SK-N-SH treated with all-trans-retinoic acid at 6 μM for 48 hours (cell line): ENCODE data around the gene KCTD10.

Experiments
- ATAC-seq: fragments of 200-7000 bp; cut with Tn5 transposase; 3 replicates; pipeline ENCODE4 v1.9.1; 2020; ENCODE audit warnings: mild to moderate bottlenecking, moderate library complexity
- BACH2 ChIP-seq: fragments of 250-450 bp; sonication (Bioruptor Pico); IDR thresholded peaks from 2 replicates; pipeline ENCODE4 v1.9.0; 2021; ENCODE audit warnings: mild to moderate bottlenecking, borderline replicate concordance
- CREB5 ChIP-seq: fragments of 250-450 bp; sonication (Bioruptor Pico); IDR thresholded peaks from 2 replicates; pipeline ENCODE4 v1.5.1; 2020; ENCODE audit warnings: low read depth, mild to moderate bottlenecking, moderate library complexity
- CSDC2 ChIP-seq: fragments of 250-450 bp; sonication (Bioruptor Pico); IDR thresholded peaks from 2 replicates; pipeline ENCODE4 v1.5.0; 2020; ENCODE audit warnings: mild to moderate bottlenecking, moderate library complexity
- ESRRG ChIP-seq: fragments of 250-450 bp; sonication (Bioruptor Pico); IDR thresholded peaks from 2 replicates; pipeline ENCODE4 v1.6.1; 2021; ENCODE audit warnings: mild to moderate bottlenecking
- GLIS3 ChIP-seq: fragments of 250-450 bp; sonication (Bioruptor Pico); IDR thresholded peaks from 2 replicates; pipeline ENCODE4 v1.5.0; 2020; ENCODE audit warnings: mild to moderate bottlenecking, moderate library complexity
- ISL1 ChIP-seq: fragments of 250-450 bp; sonication (Bioruptor Pico); IDR thresholded peaks from 2 replicates; pipeline ENCODE4 v2.1.2; 2022; ENCODE audit warnings: mild to moderate bottlenecking, moderate library complexity
- OSR1 ChIP-seq: fragments of 250-450 bp; sonication (Bioruptor Pico); IDR thresholded peaks from 2 replicates; pipeline ENCODE4 v1.8.0; 2022; ENCODE audit warnings: moderate library complexity, mild to moderate bottlenecking, inconsistent platforms
- POU6F1 ChIP-seq: fragments of 250-450 bp; sonication (Bioruptor Pico); IDR thresholded peaks from 2 replicates; pipeline ENCODE4 v1.8.0; 2021; ENCODE audit warnings: low read depth, mild to moderate bottlenecking, moderate library complexity, borderline replicate concordance
- PPARA ChIP-seq: fragments of 250-450 bp; sonication (Bioruptor Pico); IDR thresholded peaks from 2 replicates; pipeline ENCODE4 v1.5.0; 2020; ENCODE audit warnings: mild to moderate bottlenecking, borderline replicate concordance
- RARB ChIP-seq: fragments of 250-450 bp; sonication (Bioruptor Pico); IDR thresholded peaks from 2 replicates; pipeline ENCODE4 v1.8.0; 2021; ENCODE audit warnings: mild to moderate bottlenecking, moderate library complexity
- SNAI2 ChIP-seq: fragments of 250-450 bp; sonication (Bioruptor Pico); IDR thresholded peaks from 2 replicates; pipeline ENCODE4 v1.5.0; 2020; ENCODE audit warnings: mild to moderate bottlenecking, moderate library complexity
- TCF4 ChIP-seq: fragments of 250-450 bp; sonication (Bioruptor Pico); IDR thresholded peaks from 2 replicates; pipeline ENCODE4 v1.8.0; 2021; ENCODE audit warnings: mild to moderate bottlenecking, moderate library complexity, borderline replicate concordance
- TOX ChIP-seq: fragments of 250-450 bp; sonication (Bioruptor Pico); IDR thresholded peaks from 2 replicates; pipeline ENCODE4 v1.8.0; 2021; ENCODE audit warnings: mild to moderate bottlenecking, moderate library complexity, borderline replicate concordance
- ZC3H10 ChIP-seq: fragments of 250-450 bp; sonication (Bioruptor Pico); IDR thresholded peaks from 2 replicates; pipeline ENCODE4 v1.5.1; 2021; ENCODE audit warnings: mild to moderate bottlenecking, moderate library complexity
- ZFP3 ChIP-seq: fragments of 250-450 bp; sonication (Bioruptor Pico); IDR thresholded peaks from 2 replicates; pipeline ENCODE4 v1.5.0; 2020; ENCODE audit warnings: mild to moderate bottlenecking, moderate library complexity
- ZFP30 ChIP-seq: fragments of 450-650 bp; formaldehyde crosslinking; IDR thresholded peaks from 2 replicates; pipeline ENCODE4 v1.5.0; 2022; ENCODE audit warnings: mild to moderate bottlenecking, moderate library complexity
- ZNF565 ChIP-seq: fragments of 450-650 bp; formaldehyde crosslinking; conservative IDR thresholded peaks from 2 replicates; pipeline ENCODE4 v1.5.0; 2020; ENCODE audit warnings: low read depth, mild to moderate bottlenecking, moderate library complexity
- ZNF70 ChIP-seq: fragments of 450-650 bp; formaldehyde crosslinking; IDR thresholded peaks from 2 replicates; pipeline ENCODE4 v1.5.0; 2020; ENCODE audit warnings: mild to moderate bottlenecking, moderate library complexity
- ZNF8 ChIP-seq: fragments of 450-650 bp; formaldehyde crosslinking; IDR thresholded peaks from 2 replicates; pipeline ENCODE4 v1.5.0; 2020; ENCODE audit warnings: mild to moderate bottlenecking, moderate library complexity
- TF ChIP-seq, protein P1 (sequence below): fragments of 250-450 bp; sonication (Bioruptor Pico); IDR thresholded peaks from 2 replicates; pipeline ENCODE4 v1.5.0; 2020; ENCODE audit warnings: mild to moderate bottlenecking, moderate library complexity
- TF ChIP-seq, protein P2 (sequence below): fragments of 250-450 bp; sonication (Bioruptor Pico); IDR thresholded peaks from 2 replicates; pipeline ENCODE4 v1.8.0; 2020; ENCODE audit warnings: mild to moderate bottlenecking, moderate library complexity, borderline replicate concordance

Gene KCTD10

GRCh38 chr12:109489016-109489954, 12.2 kb upstream of the KCTD10 start:
- ATAC-seq = no peak
- no peak for TF ChIP-seq ISL1 (CRISPR knock-in tag)
- TF ChIP-seq TOX (CRISPR knock-in tag) = no peak
- TF ChIP-seq OSR1 (CRISPR knock-in tag) = no peak
- TF ChIP-seq RARB (CRISPR knock-in tag) = no peak
- TF ChIP-seq SNAI2 (CRISPR knock-in tag) = no peak
- TF ChIP-seq GLIS3 (CRISPR knock-in tag) = no peak

DNA sequence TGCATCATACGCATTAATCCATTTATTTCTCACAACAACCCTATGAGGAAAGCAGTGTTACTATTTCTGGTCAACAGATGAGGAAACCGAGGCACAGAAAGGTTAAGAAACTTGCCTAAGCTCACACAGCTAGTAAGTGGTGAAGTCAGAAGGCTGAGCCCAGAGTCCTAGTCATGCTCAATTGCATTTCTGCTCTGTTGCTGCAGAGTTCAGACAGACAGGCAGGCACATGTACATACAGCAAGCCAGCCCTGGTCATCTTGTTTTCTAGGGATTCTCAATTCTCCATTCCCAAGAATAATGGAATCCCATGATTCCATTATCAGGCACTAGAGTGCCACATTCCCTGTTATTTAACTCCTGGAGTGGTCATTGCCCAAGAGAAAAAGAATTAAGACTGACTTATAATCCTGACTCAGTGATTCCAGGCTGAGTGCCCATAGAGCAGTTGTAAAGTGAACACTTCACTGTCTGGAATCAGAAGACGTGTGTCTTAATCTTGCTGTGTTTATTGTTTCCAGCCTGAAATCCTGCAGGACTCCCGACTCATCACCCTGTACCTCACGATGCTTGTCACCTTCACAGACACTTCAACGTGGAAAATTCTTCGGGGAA, 11.1 kb upstream of the KCTD10 start:
- no peak for ATAC-seq
- TF ChIP-seq TCF4 (CRISPR knock-in tag) = no peak
- no peak for TF ChIP-seq BACH2 (CRISPR knock-in tag)
- TF ChIP-seq ZNF8 (CRISPR knock-in tag) = no peak
- no peak for TF ChIP-seq CSDC2 (CRISPR knock-in tag)
- TF ChIP-seq ZNF565 (CRISPR knock-in tag) = no peak
- TF ChIP-seq, protein P1, sequence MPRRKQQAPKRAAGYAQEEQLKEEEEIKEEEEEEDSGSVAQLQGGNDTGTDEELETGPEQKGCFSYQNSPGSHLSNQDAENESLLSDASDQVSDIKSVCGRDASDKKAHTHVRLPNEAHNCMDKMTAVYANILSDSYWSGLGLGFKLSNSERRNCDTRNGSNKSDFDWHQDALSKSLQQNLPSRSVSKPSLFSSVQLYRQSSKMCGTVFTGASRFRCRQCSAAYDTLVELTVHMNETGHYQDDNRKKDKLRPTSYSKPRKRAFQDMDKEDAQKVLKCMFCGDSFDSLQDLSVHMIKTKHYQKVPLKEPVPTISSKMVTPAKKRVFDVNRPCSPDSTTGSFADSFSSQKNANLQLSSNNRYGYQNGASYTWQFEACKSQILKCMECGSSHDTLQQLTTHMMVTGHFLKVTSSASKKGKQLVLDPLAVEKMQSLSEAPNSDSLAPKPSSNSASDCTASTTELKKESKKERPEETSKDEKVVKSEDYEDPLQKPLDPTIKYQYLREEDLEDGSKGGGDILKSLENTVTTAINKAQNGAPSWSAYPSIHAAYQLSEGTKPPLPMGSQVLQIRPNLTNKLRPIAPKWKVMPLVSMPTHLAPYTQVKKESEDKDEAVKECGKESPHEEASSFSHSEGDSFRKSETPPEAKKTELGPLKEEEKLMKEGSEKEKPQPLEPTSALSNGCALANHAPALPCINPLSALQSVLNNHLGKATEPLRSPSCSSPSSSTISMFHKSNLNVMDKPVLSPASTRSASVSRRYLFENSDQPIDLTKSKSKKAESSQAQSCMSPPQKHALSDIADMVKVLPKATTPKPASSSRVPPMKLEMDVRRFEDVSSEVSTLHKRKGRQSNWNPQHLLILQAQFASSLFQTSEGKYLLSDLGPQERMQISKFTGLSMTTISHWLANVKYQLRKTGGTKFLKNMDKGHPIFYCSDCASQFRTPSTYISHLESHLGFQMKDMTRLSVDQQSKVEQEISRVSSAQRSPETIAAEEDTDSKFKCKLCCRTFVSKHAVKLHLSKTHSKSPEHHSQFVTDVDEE (CRISPR knock-in tag) = no peak
- TF ChIP-seq POU6F1 = no peak
- TF ChIP-seq TOX (CRISPR knock-in tag) = no peak
- TF ChIP-seq, all 23 proteins: peak for 0

DNA sequence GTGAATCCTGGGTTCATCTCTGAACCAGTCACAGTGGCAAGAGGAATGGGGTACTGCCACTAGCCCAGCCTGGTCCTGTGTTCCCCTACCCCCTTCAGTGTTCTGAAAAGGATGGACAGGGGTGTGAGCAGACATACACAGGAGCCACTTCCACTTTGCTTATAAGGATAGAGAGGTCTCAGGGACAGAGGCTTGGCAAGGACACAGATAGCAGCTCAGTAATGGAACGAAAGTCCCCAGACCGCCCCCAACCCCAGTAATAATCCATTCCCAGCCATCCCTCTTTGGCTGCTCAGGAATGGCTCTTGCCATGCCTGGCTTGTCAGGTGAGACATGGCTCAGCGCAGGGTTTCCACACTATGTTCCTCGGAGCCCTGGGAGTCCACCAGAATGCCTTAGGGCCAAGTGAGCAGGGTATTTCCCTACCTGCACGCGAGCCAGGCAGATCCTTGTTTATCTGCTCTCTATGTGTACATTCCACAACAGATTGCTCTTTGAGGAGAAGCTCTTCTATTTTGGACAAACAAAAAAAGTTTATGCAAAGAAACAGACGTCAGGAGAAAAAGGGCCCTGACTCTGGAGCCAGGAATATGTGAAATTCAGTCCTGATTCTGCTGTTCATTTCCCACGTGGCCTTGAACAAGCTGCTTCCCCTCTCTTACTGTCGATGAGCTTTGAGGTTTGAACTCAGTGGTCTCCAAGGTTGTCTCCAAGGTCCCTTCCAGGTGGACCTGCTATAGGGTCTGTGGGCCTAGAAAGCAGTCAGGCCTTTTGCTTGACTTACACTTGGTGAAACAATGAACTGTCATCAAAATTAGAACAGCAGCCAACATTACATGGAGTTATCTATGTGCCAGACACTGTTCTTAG, 10.3 kb upstream of the KCTD10 start:
- ATAC-seq = no peak
- TF ChIP-seq ESRRG (CRISPR knock-in tag) (no peak), CREB5 (no peak), ZC3H10 (no peak), ZFP30 (CRISPR knock-in tag) (no peak), OSR1 (CRISPR knock-in tag) (no peak), RARB (CRISPR knock-in tag) (no peak), PPARA (CRISPR knock-in tag) (no peak), POU6F1 (no peak), ZNF70 (CRISPR knock-in tag) (no peak), CSDC2 (CRISPR knock-in tag) (no peak), SNAI2 (CRISPR knock-in tag) (no peak), ZFP3 (CRISPR knock-in tag) (no peak), ZNF565 (CRISPR knock-in tag) (no peak), TOX (CRISPR knock-in tag) (no peak), ISL1 (CRISPR knock-in tag) (no peak)
- TF ChIP-seq, protein P2, sequence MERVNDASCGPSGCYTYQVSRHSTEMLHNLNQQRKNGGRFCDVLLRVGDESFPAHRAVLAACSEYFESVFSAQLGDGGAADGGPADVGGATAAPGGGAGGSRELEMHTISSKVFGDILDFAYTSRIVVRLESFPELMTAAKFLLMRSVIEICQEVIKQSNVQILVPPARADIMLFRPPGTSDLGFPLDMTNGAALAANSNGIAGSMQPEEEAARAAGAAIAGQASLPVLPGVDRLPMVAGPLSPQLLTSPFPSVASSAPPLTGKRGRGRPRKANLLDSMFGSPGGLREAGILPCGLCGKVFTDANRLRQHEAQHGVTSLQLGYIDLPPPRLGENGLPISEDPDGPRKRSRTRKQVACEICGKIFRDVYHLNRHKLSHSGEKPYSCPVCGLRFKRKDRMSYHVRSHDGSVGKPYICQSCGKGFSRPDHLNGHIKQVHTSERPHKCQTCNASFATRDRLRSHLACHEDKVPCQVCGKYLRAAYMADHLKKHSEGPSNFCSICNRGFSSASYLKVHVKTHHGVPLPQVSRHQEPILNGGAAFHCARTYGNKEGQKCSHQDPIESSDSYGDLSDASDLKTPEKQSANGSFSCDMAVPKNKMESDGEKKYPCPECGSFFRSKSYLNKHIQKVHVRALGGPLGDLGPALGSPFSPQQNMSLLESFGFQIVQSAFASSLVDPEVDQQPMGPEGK (CRISPR knock-in tag) = no peak
- TF ChIP-seq, protein P1 (CRISPR knock-in tag) = no peak
